HepG2 (cell line): Measurements from ENCODE around the gene CCDC170. TPM values are rescaled to one million over a fixed set of nuclear protein-coding genes. Genes with fewer than 3 reads are reported as not detected.
A peak's percentile ranks its signal among the peaks of the same experiment; 100 is the strongest.

Experiments used
- FOXK1 ChIP-seq: sonication (generic); formaldehyde crosslinking; IDR thresholded peaks from 2 replicates; pipeline ENCODE4 v1.4.0; 2020; ENCODE audit warnings: low read depth, missing genetic modification reagents, borderline replicate concordance
- ISL2 ChIP-seq: sonication (generic); formaldehyde crosslinking; IDR thresholded peaks from 2 replicates; pipeline ENCODE4 v1.5.0; 2020; ENCODE audit warnings: missing genetic modification reagents
- KLF11 ChIP-seq: IDR thresholded peaks from 2 replicates; pipeline ENCODE4 v1.6.1; 2016; ENCODE audit warnings: missing compliant biosample characterization
- NBN ChIP-seq: fragments of 450-650 bp; conservative IDR thresholded peaks from 2 replicates; pipeline ENCODE4 v1.6.1; 2017
- NR2C2 ChIP-seq: sonication (generic); formaldehyde crosslinking; IDR thresholded peaks from 2 replicates; pipeline ENCODE4 v1.4.0; 2020; ENCODE audit warnings: missing genetic modification reagents, mild to moderate bottlenecking, moderate library complexity, borderline replicate concordance
- SKIL ChIP-seq: sonication (generic); formaldehyde crosslinking; IDR thresholded peaks from 2 replicates; pipeline ENCODE4 v1.8.0; 2022; ENCODE audit warnings: missing genetic modification reagents, mild to moderate bottlenecking, moderate library complexity, borderline replicate concordance
- SRSF1 ChIP-seq: fragments of 200-400 bp; formaldehyde crosslinking; optimal IDR thresholded peaks from 2 replicates; pipeline ENCODE3; 2017; ENCODE audit warnings: mild to moderate bottlenecking, low read depth, low read length, moderate library complexity
- YEATS4 ChIP-seq: sonication (generic); formaldehyde crosslinking; IDR thresholded peaks from 2 replicates; pipeline ENCODE4 v1.4.0; 2020; ENCODE audit warnings: missing genetic modification reagents, borderline replicate concordance
- ZFP1 ChIP-seq: IDR thresholded peaks from 2 replicates; pipeline ENCODE4 v1.6.1; 2016
- ZFYVE20 ChIP-seq: sonication (generic); formaldehyde crosslinking; IDR thresholded peaks from 2 replicates; pipeline ENCODE4 v1.8.0; 2023; ENCODE audit warnings: low read depth, mild to moderate bottlenecking, moderate library complexity, missing genetic modification reagents, borderline replicate concordance
- ZNF292 ChIP-seq: sonication (generic); formaldehyde crosslinking; IDR thresholded peaks from 2 replicates; pipeline ENCODE4 v1.8.1; 2022; ENCODE audit warnings: mild to moderate bottlenecking, low read depth, missing genetic modification reagents, borderline replicate concordance
- ZNF451 ChIP-seq: sonication (generic); formaldehyde crosslinking; IDR thresholded peaks from 2 replicates; pipeline ENCODE4 v1.5.0; 2020; ENCODE audit warnings: mild to moderate bottlenecking, missing genetic modification reagents
- ZNF552 ChIP-seq: sonication (generic); formaldehyde crosslinking; IDR thresholded peaks from 2 replicates; pipeline ENCODE4 v1.9.0; 2022; ENCODE audit warnings: missing genetic modification reagents, mild to moderate bottlenecking, borderline replicate concordance
- ZNF609 ChIP-seq: sonication (generic); formaldehyde crosslinking; IDR thresholded peaks from 2 replicates; pipeline ENCODE4 v1.4.0; 2020; ENCODE audit warnings: mild to moderate bottlenecking, missing genetic modification reagents, borderline replicate concordance
- ZNF629 ChIP-seq: sonication (generic); formaldehyde crosslinking; conservative IDR thresholded peaks from 2 replicates; pipeline ENCODE4 v1.5.0; 2020; ENCODE audit warnings: missing genetic modification reagents
- ZSCAN21 ChIP-seq: sonication (generic); formaldehyde crosslinking; IDR thresholded peaks from 2 replicates; pipeline ENCODE4 v1.8.0; 2022; ENCODE audit warnings: mild to moderate bottlenecking, missing genetic modification reagents, moderate library complexity, borderline replicate concordance
- polyA plus RNA-seq, 8 experiments: library from polyadenylated mRNA; depleted of rRNA in 3 of 8; stranded (reverse) in 7 of 8; unstranded in 1 of 8; fragments of >200 nt; fragmentation: Illumina TruSeq in 4 of 8; extraction: Trizol in 4 of 8; gene quantifications; 2 replicates each; pipeline versions ENCODE4 v1.2.1 to v1.2.3, GENCODE V29; 2011 to 2016; ENCODE audit warnings: low read depth in 4 of 8, missing spikeins in 1 of 8, mixed read lengths in 1 of 8; ENCODE audit not compliant: insufficient read depth in 1 of 8
- total RNA-seq, 5 experiments: library from RNA; depleted of rRNA; stranded (reverse); fragments of >200 nt; fragmentation: Illumina TruSeq; extraction: Trizol; gene quantifications; 2 replicates each; pipeline ENCODE4 v1.2.3, GENCODE V29; 2016; ENCODE audit warnings: low read depth in 1 of 5
- TF ChIP-seq, protein P1 (sequence below): sonication (generic); formaldehyde crosslinking; IDR thresholded peaks from 2 replicates; pipeline ENCODE4 v1.5.0; 2020; ENCODE audit warnings: mild to moderate bottlenecking, missing genetic modification reagents

Gene CCDC170
- total and polyA plus RNA-seq, 2 of the 13 experiments (the other 11 are each of a cell fraction or from before 2014, with no cell fraction given), result 0.90 to 5.1 TPM

- TF ChIP-seq SKIL (CRISPR knock-in tag) (no peak), ISL2 (no peak; the same call in 1 of the 2 replicates), KLF11 (CRISPR knock-in tag) (peak; percentile 1; the same call in 1 of the 2 replicates), YEATS4 (CRISPR knock-in tag) (no peak), ZNF552 (CRISPR knock-in tag) (no peak), FOXK1 (CRISPR knock-in tag) (no peak), ZSCAN21 (CRISPR knock-in tag) (no peak), ZNF629 (CRISPR knock-in tag) (0 out of 2 replicates have a peak, but pooled peaks have one; percentile 16), ZNF609 (no peak), ZNF451 (CRISPR knock-in tag) (no peak), SRSF1 (no peak), ZFP1 (CRISPR knock-in tag) (peak; percentile 56; the same call in 1 of the 2 replicates), ZFYVE20 (CRISPR knock-in tag) (0 out of 2 replicates have a peak, but pooled peaks have one; percentile 24), ZNF292 (CRISPR knock-in tag) (no peak), NR2C2 (no peak), NBN (no peak)
- TF ChIP-seq, protein P1, sequence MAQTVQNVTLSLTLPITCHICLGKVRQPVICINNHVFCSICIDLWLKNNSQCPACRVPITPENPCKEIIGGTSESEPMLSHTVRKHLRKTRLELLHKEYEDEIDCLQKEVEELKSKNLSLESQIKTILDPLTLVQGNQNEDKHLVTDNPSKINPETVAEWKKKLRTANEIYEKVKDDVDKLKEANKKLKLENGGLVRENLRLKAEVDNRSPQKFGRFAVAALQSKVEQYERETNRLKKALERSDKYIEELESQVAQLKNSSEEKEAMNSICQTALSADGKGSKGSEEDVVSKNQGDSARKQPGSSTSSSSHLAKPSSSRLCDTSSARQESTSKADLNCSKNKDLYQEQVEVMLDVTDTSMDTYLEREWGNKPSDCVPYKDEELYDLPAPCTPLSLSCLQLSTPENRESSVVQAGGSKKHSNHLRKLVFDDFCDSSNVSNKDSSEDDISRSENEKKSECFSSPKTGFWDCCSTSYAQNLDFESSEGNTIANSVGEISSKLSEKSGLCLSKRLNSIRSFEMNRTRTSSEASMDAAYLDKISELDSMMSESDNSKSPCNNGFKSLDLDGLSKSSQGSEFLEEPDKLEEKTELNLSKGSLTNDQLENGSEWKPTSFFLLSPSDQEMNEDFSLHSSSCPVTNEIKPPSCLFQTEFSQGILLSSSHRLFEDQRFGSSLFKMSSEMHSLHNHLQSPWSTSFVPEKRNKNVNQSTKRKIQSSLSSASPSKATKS (CRISPR knock-in tag), result no peak
Measured at GRCh38 chr6:151493161-151493803, 535 bp upstream of the CCDC170 start (continued).
